ENCODE measurements around the gene DOCK9. TPM values are rescaled to one million over a fixed set of nuclear protein-coding genes. Genes with fewer than 3 reads are reported as not detected.

The DOCK9 gene
- total RNA-seq, 1 donor from 2014 or later = 170 TPM

DNA sequence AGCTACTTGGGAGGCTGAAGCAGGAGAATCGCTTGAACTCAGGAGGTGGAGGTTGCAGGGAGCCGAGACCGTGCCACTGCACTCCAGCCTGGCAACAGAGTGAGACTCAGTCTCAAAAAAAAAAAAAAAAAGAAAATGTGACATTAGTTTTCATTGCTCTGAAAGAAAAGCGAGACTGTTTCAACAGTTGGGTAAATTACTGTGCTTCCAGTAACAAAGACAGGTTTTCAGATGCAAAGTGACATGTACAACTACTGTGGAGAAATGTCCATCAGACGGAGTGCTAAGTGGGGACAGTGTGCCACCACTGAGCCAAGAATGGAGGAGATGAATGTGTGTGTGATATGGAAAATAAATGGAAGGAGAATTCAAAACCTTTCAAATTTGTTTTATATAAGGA, 201.2 kb downstream of the DOCK9 start:
- Histone ChIP-seq H3K27ac (no peak overlapping the region), H3K4me1 (no peaks in the 10 kb centered on the region), H3K4me3 (no peak overlapping the region), H3K27me3 (no peaks in the 10 kb centered on the region), H3K9me3 (no peaks in the 10 kb centered on the region), H3K36me3 (no peaks in the 10 kb centered on the region)
- DNase-seq = no peak
- intact Hi-C loops (cut with DNase I) = no loop called here
- TF ChIP-seq CTCF (IDR thresholded peaks at IDR 0.05) = no peak
- no peak for ATAC-seq

DNA sequence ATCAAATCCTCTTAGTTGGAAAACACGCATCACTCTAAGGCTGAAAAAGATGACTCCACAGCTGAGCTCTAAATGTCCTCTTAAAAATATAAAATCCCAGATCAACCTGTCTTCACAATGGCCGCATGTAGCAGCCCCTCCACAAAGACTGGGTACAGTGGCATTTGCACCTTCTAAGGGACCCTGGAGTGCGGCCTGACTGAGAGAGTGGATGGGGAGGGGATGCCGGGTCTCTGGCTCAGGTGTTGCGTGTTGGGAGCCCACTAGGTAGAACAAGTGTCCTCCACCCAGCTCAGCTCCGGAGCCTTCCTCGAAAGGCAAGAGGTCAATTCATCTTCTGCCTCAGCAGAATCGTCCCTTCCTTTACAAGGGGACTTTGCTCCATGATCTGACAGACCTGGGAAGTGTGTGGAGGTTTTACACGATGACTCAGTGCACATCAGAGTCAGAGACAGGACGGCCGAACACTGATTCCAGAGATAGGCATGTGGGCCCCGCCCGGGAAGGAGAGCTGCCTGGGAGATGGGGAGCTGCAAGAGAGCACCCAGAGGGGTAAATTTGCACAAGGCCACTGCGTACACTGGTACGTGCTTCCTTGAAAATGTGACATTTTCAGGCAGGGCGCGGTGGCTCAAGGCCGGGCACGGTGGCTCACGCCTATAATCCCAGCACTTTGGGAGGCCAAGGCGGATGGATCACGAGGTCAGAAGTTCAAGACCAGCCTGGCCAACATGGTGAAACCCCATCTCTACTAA, 201.8 kb downstream of the DOCK9 start:
- no peaks in the 10 kb centered on the region for H3K9me3 ChIP-seq
- H3K27me3 ChIP-seq = no peaks in the 10 kb centered on the region
- no peak for TF ChIP-seq CTCF (IDR thresholded peaks at IDR 0.05)
- DNase-seq = no peak
- no peaks in the 10 kb centered on the region for H3K36me3 ChIP-seq
- intact Hi-C loops (cut with DNase I) = no loop called here
- H3K27ac ChIP-seq = no peak overlapping the region
- ATAC-seq = no peak
- no peak overlapping the region for H3K4me3 ChIP-seq
- H3K4me1 ChIP-seq = no peaks in the 10 kb centered on the region

- no peak for ATAC-seq
- Histone ChIP-seq H3K4me1 (no peaks in the 10 kb centered on the region), H3K27me3 (no peaks in the 10 kb centered on the region), H3K27ac (no peak overlapping the region), H3K36me3 (no peaks in the 10 kb centered on the region), H3K4me3 (no peak overlapping the region), H3K9me3 (no peaks in the 10 kb centered on the region)
- no peak for TF ChIP-seq CTCF (IDR thresholded peaks at IDR 0.05)
- no peak for DNase-seq
- intact Hi-C loops (cut with DNase I) = no loop called here
Measured at GRCh38 chr13:98775386-98775785, 202.5 kb downstream of the DOCK9 start.

DNA sequence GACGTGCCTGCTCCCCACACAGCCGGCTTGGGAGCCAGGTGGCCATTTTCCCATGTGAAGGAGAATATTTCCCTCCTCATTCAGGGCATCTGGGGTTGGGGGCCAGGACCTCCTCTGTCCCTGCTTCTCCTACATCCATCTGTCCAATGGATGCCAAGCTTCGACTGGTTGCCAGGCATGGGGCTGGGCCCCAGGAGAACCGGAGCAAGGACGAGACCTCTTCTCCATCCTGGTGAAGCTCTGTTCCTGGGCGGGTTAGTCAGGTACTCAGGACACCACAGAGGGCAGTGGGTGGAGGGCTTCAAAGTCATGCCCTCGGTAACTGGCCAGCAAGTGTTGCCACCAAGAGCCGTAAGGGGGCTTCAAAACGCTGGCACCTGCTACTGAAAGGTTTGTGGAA, 203.1 kb downstream of the DOCK9 start:
- DNase-seq (no peak), ATAC-seq (no peak)
- intact Hi-C loops (cut with DNase I) = no loop called here
- no peak for TF ChIP-seq CTCF (IDR thresholded peaks at IDR 0.05)
- Histone ChIP-seq H3K27me3 (no peaks in the 10 kb centered on the region), H3K27ac (no peak overlapping the region), H3K4me1 (no peaks in the 10 kb centered on the region), H3K4me3 (no peak overlapping the region), H3K36me3 (no peaks in the 10 kb centered on the region), H3K9me3 (no peaks in the 10 kb centered on the region)

GRCh38 chr13:98773921-98774320, 203.9 kb downstream of the DOCK9 start:
- DNase-seq (no peak), ATAC-seq (no peak)
- Histone ChIP-seq H3K9me3 (no peaks in the 10 kb centered on the region), H3K4me3 (no peak overlapping the region), H3K36me3 (no peaks in the 10 kb centered on the region), H3K27me3 (no peaks in the 10 kb centered on the region), H3K4me1 (no peaks in the 10 kb centered on the region), H3K27ac (no peak overlapping the region)
- intact Hi-C loops (cut with DNase I) = no loop called here
- TF ChIP-seq CTCF (IDR thresholded peaks at IDR 0.05) = no peak
